Fibroblast of skin of scalp (primary cell): ENCODE measurements around the gene C1QL1.

ENCODE experiments used
- DNase-seq: peaks from one replicate; pipeline ENCODE4 v3.0.0-alpha.2; 2013

Gene C1QL1

DNA sequence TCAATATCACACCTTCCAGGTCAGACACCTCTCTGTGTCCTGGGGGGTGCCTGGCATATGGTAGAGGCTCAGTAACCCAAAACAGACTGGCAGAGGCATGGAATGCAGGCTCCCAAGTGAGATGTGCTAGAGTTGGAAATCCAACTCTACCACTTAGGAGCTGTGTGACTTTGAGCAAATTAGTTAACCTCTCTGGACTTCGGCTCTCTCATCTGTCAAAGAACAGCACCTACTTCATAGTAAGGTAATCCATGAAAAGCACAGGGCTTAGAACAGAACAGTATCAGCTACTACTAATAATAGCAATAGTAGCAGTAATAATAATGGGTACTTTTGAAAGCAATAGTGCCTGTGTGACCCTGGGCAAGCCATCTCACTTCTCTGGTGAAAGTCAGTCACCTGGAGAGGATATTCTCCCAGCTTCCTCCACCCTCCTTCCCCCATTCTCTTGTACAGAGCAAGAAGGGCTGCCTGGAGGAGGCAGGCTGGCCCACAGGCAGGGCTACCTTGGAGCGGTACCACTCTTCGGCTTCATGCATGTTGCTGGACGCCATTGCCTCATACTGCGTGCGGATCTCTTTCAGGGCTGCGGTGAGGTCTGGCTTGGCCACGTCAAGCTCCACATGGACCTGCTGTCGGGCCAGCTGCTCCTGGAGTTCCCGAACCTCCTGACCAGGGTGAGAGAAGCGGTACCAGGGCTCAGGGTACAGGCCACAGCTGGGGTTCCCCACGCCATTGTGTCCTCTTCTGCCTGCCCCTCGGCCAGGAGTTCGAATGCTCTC lies 55.1 kb downstream of the C1QL1 start:
- DNase-seq, result no peak

DNA sequence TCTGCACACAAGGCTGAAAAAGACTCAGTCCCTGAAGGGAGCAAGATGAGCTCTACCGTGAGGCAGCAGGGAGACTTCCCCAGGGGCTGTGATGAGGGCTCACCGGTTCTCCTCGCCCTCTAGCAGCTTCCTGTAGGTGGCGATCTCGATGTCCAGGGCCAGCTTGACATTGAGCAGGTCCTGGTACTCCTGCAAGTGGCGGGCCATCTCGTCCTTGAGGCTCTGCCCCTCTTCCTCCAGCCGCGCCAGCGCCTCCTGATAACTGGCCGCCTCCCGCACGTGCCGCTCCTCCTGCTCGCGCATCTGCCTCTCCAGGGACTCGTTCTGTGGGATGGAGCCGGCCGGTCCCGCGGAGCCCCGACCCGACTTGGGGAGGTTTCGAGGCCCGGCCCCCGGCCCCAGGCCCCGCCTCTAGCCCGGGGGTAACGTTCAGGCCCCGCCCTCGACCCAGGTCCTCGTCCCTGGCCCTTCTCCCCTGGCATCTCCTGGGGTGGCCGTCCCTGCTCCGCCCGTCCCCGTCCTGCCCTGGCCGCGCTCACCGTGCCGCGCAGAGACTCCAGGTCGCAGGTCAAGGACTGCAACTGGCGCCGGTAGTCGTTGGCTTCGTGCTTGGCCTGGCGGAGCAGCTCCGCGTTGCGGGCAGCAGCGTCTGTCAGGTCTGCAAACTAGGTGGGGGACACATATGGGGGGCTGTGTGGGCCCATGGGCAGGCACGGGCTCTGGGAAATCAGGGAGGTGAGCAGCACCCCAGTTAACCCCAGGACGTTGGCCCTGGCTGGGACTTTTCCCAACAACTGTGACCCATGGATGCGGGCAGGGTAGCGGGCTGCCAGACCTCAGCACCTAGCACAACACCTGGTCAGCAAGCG lies 56.7 kb downstream of the C1QL1 start:
- peak; percentile 51 for DNase-seq

DNA sequence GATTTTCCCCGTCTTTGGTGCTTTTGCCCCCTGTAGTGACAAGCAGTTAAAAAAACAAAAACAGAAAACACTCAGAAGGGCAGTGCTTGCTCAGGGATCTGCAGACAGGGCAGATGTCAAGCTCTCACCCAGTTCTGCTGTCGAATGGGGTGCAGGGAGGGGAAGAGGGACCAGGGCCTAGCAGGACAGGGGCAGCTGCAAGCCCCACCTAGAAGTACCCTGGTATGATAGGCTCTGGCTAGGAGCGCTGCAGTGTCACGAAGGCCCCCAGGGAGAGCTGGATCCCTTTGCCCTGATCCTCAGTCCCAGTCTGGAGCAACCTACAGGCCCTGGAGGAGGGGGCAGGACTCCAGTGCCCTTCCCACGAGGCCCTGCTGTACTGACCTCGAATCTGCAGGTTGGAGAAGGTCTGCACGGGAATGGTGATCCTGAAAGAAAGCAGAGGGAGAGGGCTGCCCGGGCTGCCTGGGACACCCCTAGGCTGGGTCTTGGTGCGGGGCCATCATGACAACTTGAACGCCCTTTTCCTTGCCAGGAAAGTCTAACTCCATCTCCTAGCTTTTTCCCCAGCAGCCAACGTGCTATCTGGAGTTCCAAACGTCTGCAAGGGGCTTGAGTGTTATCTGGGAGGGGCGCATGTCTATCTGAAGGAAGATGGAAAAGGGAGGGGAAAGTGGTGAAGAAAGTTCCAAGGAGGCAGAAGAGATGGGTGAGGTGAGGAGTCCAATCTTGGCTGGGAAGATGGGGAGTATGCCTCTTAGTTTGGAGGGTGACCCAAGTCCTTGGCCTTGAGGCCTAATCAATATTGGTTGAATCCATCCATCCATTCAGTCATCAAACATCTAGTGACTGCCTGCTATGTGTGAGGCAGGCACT lies 57.6 kb downstream of the C1QL1 start:
- no peak for DNase-seq
